Transverse colon (tissue), 3 donors: ENCODE results near the gene CCL23.

Experiments
- POLR2A ChIP-seq: fragments of 450-650 bp; IDR thresholded peaks from one replicate; pipeline ENCODE4 v1.6.1; 2016; ENCODE audit warnings: antibody characterized with exemption, mild to moderate bottlenecking, moderate library complexity
- TF ChIP-seq, protein P1 (sequence below), 5 experiments: fragments of 200-600 bp in 3 of 5; fragments of 450-650 bp in 2 of 5; sonication (generic) in 3 of 5; IDR thresholded peaks; 1 replicate in 2 of 5; 2 replicates in 3 of 5; pipeline ENCODE4 v1.5.1; 2016 to 2017; ENCODE audit warnings: antibody characterized with exemption in 5 of 5, inconsistent platforms in 3 of 5, mild to moderate bottlenecking in 2 of 5, moderate library complexity in 1 of 5

DNA sequence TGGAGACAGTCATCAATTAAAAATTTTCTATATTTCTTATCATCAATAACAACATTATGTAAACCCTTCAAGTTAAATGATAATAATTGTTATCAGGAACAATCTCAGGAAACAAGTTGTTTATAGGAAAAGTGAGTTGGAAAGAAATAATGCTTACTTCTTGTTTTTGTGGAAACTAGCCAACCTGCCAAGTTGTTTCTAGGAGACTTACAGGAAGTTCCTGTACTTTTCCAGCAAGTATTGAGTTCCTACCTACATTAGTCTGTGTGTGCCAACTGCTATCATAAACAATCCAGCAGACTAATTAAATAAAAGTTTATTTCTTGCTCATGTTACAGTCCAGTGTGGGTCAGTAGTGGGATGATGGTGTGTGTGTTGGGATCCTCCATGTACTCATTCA lies 29.6 kb downstream of the CCL23 start:
- TF ChIP-seq, protein P1, sequence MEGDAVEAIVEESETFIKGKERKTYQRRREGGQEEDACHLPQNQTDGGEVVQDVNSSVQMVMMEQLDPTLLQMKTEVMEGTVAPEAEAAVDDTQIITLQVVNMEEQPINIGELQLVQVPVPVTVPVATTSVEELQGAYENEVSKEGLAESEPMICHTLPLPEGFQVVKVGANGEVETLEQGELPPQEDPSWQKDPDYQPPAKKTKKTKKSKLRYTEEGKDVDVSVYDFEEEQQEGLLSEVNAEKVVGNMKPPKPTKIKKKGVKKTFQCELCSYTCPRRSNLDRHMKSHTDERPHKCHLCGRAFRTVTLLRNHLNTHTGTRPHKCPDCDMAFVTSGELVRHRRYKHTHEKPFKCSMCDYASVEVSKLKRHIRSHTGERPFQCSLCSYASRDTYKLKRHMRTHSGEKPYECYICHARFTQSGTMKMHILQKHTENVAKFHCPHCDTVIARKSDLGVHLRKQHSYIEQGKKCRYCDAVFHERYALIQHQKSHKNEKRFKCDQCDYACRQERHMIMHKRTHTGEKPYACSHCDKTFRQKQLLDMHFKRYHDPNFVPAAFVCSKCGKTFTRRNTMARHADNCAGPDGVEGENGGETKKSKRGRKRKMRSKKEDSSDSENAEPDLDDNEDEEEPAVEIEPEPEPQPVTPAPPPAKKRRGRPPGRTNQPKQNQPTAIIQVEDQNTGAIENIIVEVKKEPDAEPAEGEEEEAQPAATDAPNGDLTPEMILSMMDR (IDR thresholded peaks at IDR 0.05): no peak
- no peak for TF ChIP-seq POLR2A
